Right atrium auricular region (tissue), 2 donors: Measurements from ENCODE around the gene PCBP3. TPM values are rescaled to one million over a fixed set of nuclear protein-coding genes. Genes with fewer than 3 reads are reported as not detected.

ENCODE experiments used
- DNase-seq: peaks from one replicate; pipeline ENCODE4 v3.0.0-alpha.2; 2019; ENCODE audit warnings: low spot score
- H3K27ac ChIP-seq, 2 donors: fragments of 200-600 bp; sonication (generic); 1 replicate in 1 of 2; 2 replicates in 1 of 2; pipeline ENCODE4 v1.5.1; 2016 to 2019
- H3K27me3 ChIP-seq, 2 donors: fragments of 200-600 bp; sonication (generic); one replicate each; pipeline versions ENCODE4 v1.5.1 to v1.6.0; 2017 to 2019
- H3K36me3 ChIP-seq: fragments of 200-600 bp; sonication (generic); one replicate; pipeline ENCODE4 v1.5.1; 2016
- H3K4me1 ChIP-seq, 2 donors: fragments of 200-600 bp; sonication (generic); one replicate each; pipeline versions ENCODE4 v1.5.1 to v1.6.0; 2017 to 2019
- H3K4me3 ChIP-seq, 2 donors: fragments of 200-600 bp; sonication (generic); 1 replicate in 1 of 2; 2 replicates in 1 of 2; pipeline ENCODE4 v1.5.1; 2017 to 2019; ENCODE audit warnings: mild to moderate bottlenecking in 1 of 2, moderate library complexity in 1 of 2
- H3K9me3 ChIP-seq, 2 donors: fragments of 200-600 bp; sonication (generic); one replicate each; pipeline ENCODE4 v1.5.1; 2019
- total RNA-seq, 2 donors: library from RNA; depleted of rRNA; stranded (reverse); fragments of >200 nt; gene quantifications; one replicate each; pipeline ENCODE4 v1.1.0, GENCODE V29; 2016
- TF ChIP-seq, protein P1 (sequence below), 2 donors: fragments of 200-600 bp; sonication (generic); IDR thresholded peaks; one replicate each; pipeline ENCODE4 v1.5.1; 2019; ENCODE audit warnings: antibody characterized with exemption in 2 of 2

The PCBP3 gene
- total RNA-seq, 2 donors from 2014 or later, result 2.3 to 5.2 TPM

GRCh38 chr21:45889961-45890360 is 246.4 kb downstream of the PCBP3 start:
- no peak for DNase-seq
- peak overlapping the region in 1 of 2 donors; percentile 36 for H3K27ac ChIP-seq
- H3K27me3 ChIP-seq, result no peaks in the 10 kb centered on the region
- TF ChIP-seq, protein P1, sequence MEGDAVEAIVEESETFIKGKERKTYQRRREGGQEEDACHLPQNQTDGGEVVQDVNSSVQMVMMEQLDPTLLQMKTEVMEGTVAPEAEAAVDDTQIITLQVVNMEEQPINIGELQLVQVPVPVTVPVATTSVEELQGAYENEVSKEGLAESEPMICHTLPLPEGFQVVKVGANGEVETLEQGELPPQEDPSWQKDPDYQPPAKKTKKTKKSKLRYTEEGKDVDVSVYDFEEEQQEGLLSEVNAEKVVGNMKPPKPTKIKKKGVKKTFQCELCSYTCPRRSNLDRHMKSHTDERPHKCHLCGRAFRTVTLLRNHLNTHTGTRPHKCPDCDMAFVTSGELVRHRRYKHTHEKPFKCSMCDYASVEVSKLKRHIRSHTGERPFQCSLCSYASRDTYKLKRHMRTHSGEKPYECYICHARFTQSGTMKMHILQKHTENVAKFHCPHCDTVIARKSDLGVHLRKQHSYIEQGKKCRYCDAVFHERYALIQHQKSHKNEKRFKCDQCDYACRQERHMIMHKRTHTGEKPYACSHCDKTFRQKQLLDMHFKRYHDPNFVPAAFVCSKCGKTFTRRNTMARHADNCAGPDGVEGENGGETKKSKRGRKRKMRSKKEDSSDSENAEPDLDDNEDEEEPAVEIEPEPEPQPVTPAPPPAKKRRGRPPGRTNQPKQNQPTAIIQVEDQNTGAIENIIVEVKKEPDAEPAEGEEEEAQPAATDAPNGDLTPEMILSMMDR (IDR thresholded peaks at IDR 0.05), result no peak
- H3K4me3 ChIP-seq, result no peak overlapping the region
- H3K36me3 ChIP-seq, result no peaks in the 10 kb centered on the region
- peaks cover 0 to 59% of the 10 kb centered on the region in 2 donors for H3K4me1 ChIP-seq
- no peaks in the 10 kb centered on the region for H3K9me3 ChIP-seq

DNA sequence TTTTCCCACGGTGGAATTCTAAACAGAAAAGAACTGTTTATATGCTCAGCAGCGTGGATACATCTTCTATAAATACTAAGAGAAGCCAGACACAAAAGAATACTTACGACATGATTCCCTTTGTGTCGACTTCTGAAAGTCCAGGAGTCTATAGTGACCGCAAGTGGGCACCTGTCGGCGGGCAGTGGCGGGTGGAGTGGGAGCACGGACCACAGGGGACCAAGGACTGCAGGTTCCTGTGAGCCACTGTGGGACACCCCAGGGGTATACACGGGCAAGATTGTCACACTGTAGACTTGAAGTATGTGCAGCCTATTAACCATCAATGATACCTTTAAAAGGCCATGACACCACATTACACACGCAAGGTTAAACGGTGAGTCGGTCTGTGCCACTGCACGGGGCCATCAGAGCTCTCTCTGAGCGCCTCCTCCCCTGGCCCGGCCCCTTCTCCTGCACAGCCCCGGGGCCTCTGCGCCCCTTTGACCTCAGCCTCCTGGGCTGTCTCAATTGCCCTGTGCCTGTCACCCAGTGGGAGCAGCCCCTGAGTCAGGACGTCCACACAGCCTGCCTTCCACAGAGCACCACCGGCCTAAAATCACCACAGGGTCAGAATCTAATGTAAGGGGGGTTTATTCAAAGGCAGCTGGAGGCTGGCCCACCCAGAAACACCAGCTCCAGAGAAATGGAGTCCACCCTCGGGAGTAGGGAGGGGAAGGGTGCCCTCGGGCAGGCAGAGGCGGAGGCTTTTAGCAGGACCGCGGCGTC is 248.0 kb downstream of the PCBP3 start:
- H3K4me3 ChIP-seq, result no peak overlapping the region
- H3K4me1 ChIP-seq, result peaks cover 0 to 51% of the 10 kb centered on the region in 2 donors
- no peak for DNase-seq
- TF ChIP-seq, protein P1 (IDR thresholded peaks at IDR 0.05), result no peak
- no peaks in the 10 kb centered on the region for H3K9me3 ChIP-seq
- no peaks in the 10 kb centered on the region for H3K36me3 ChIP-seq
- H3K27ac ChIP-seq, result peak overlapping the region in 1 of 2 donors; percentile 29
- H3K27me3 ChIP-seq, result no peaks in the 10 kb centered on the region

DNA sequence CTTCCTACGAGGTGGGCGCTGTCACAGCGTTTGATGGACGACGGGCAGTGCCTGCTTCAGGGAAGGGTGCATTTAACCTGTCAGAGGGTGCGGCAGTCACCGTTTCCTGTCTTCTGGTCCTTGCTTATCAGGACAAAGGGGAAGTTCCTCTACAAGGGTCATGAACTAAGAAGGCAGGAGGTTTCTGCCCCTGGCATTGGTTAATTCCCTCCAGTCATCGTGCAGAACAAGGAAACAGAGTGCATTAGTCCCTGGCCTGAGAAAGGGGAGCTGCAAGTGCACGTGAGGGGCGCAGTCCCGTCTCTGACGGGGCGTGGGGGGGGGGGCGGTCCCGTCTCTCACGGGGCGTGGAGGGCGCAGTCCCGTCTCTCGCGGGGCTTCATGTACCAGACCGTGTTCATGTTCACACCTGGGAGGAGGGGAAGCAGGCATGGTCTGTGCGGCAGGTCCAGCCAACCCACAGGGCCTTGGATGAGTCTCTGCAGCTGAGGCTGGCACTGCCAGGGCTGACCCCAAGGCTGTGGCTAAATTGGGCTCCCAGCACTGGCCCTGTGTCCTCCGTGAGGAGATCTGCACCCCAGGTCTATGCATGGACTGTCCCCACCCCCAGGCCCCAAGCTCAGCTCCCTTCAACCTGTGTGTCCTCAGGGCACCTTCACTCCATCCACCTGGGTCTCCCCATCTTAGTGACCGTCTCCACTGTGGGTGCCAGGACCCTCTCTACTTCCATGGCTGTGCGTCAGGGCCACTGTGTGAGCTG is 248.8 kb downstream of the PCBP3 start:
- no peaks in the 10 kb centered on the region for H3K36me3 ChIP-seq
- DNase-seq, result no peak
- peaks cover 0 to 44% of the 10 kb centered on the region in 2 donors for H3K4me1 ChIP-seq

DNA sequence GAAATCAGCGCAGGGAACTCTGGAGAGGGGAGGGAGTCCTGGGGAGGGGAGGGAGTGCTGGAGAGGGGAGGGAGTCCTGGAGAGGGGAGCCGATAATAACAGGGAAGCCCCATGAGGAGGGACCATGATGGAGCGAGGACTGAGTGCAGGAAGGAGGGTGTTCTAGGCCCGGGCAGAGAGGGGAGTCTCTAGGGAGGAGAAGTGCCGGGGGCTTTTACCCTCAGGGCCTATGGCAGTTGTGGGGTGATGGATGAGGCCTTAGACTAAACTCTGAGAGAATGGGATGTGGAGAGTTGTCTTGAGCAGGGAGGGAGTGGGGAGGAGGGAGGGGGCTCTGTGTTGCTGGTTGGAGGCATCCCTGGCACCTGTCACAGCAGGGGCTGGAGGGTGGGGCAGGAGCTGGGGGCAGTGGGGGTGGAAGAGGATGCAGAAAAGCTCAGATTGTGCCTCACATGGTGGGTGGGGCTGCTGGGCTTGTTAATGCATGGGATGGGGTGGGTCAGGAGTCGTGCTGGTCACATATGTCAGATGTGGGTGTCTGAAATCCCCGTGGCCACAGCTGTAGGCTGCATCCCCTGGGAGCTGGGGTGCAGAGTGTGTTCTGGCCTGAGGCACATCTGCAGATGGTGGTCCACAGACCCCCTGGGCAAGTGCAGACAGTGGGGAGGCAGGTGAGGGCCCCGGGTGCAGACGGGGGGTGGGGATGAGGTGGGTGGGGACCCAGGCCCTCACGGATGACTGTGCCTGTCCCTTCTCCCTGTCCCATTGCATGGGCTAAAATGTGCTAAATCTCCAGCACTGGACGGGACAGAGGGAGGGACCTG is 249.6 kb downstream of the PCBP3 start:
- H3K4me1 ChIP-seq, result peaks cover 0 to 36% of the 10 kb centered on the region in 2 donors
- no peaks in the 10 kb centered on the region for H3K27me3 ChIP-seq
- H3K9me3 ChIP-seq, result no peaks in the 10 kb centered on the region
- H3K4me3 ChIP-seq, result no peak overlapping the region
- no peak for DNase-seq
- TF ChIP-seq, protein P1 (IDR thresholded peaks at IDR 0.05), result no peak
- H3K27ac ChIP-seq, result no peak overlapping the region
- no peaks in the 10 kb centered on the region for H3K36me3 ChIP-seq

More for the DNA sequence above, 248.8 kb downstream of the PCBP3 start:
- no peaks in the 10 kb centered on the region for H3K9me3 ChIP-seq
- peak overlapping the region in 1 of 2 donors; percentile 29 for H3K27ac ChIP-seq
- TF ChIP-seq, protein P1 (IDR thresholded peaks at IDR 0.05), result no peak
- H3K27me3 ChIP-seq, result no peaks in the 10 kb centered on the region
- H3K4me3 ChIP-seq, result no peak overlapping the region

GRCh38 chr21:45893740-45894449 is 250.4 kb downstream of the PCBP3 start:
- Histone ChIP-seq H3K4me1 (peaks cover 0 to 33% of the 10 kb centered on the region in 2 donors), H3K4me3 (no peak overlapping the region), H3K27me3 (no peaks in the 10 kb centered on the region), H3K27ac (peak overlapping the region in 1 of 2 donors; percentile 23), H3K36me3 (no peaks in the 10 kb centered on the region), H3K9me3 (no peaks in the 10 kb centered on the region)
- DNase-seq, result no peak
- TF ChIP-seq, protein P1 (IDR thresholded peaks at IDR 0.05), result no peak
